Cardiac muscle cell (in vitro differentiated cells and primary cell): ENCODE data around the gene GNPDA1. TPM values are rescaled to one million over a fixed set of nuclear protein-coding genes. Genes with fewer than 3 reads are reported as not detected.

Experiments used
- DNase-seq, 2 donors: peaks; one replicate each; pipeline versions ENCODE4 v3.0.0 to v3.0.0-alpha.2; 2010 to 2017; ENCODE audit warnings: low read depth in 1 of 2, low spot score in 1 of 2
- H3K27ac ChIP-seq: fragments of 200-600 bp; sonication (generic); 2 replicates; pipeline ENCODE4 v1.5.1; 2016
- H3K27me3 ChIP-seq: fragments of 200-600 bp; sonication (generic); 2 replicates; pipeline ENCODE4 v1.6.0; 2016; ENCODE audit warnings: control low read depth
- H3K36me3 ChIP-seq: fragments of 200-600 bp; sonication (generic); 2 replicates; pipeline ENCODE4 v1.5.1; 2016; ENCODE audit warnings: control low read depth
- H3K4me1 ChIP-seq: fragments of 200-600 bp; sonication (generic); 2 replicates; pipeline ENCODE4 v1.8.1; 2017; ENCODE audit warnings: low read depth, mild to moderate bottlenecking, mixed run types
- H3K4me3 ChIP-seq: fragments of 200-600 bp; sonication (generic); 2 replicates; pipeline ENCODE4 v1.5.1; 2016; ENCODE audit warnings: mild to moderate bottlenecking
- H3K9me3 ChIP-seq: fragments of 200-600 bp; sonication (generic); 2 replicates; pipeline ENCODE4 v1.5.1; 2017; ENCODE audit warnings: low read depth, mild to moderate bottlenecking, control low read depth
- CTCF ChIP-seq: IDR thresholded peaks from 2 replicates; pipeline ENCODE4 v1.5.1; 2012; ENCODE audit warnings: low read depth, mild to moderate bottlenecking, low read length
- polyA plus RNA-seq: library from polyadenylated mRNA; unstranded; fragments of >200 nt; fragmentation: Nextera tagmentation; extraction: Ambion mirVana; gene quantifications from 2 replicates; pipeline ENCODE4 v1.2.1, GENCODE V29; 2016
- total RNA-seq: library from RNA; depleted of rRNA; stranded (reverse); fragments of >200 nt; gene quantifications from 2 replicates; pipeline ENCODE4 v1.2.3, GENCODE V29; 2016

Gene GNPDA1
- total RNA-seq: 25.8 and 40.6 TPM in 2 replicates
- 47.6 and 67.7 TPM in 2 replicates for polyA plus RNA-seq

- Histone ChIP-seq H3K9me3 (no peaks in the 10 kb centered on the region), H3K36me3 (no peaks in the 10 kb centered on the region), H3K4me3 (peak within 1 kb of the TSS; percentile 59), H3K27ac (peak within 1 kb of the TSS; percentile 57), H3K4me1 (peaks cover 4% of the 10 kb centered on the region), H3K27me3 (no peaks in the 10 kb centered on the region)
- no peak for TF ChIP-seq CTCF
- DNase-seq: peak; percentile 80 to 89
Measured at GRCh38 chr5:142012792-142013388, at the start of gene GNPDA1. Gene GNPDA1 (minus strand): TSS chr5:142013027. CDS start chr5:142012035, 992 bp downstream.

GRCh38 chr5:142059304-142059940 lies 46.6 kb upstream of the GNPDA1 start:
- Histone ChIP-seq H3K27ac (no peak overlapping the region), H3K9me3 (no peaks in the 10 kb centered on the region), H3K4me1 (peaks cover 14% of the 10 kb centered on the region), H3K27me3 (no peaks in the 10 kb centered on the region), H3K36me3 (no peaks in the 10 kb centered on the region), H3K4me3 (no peak overlapping the region)
- DNase-seq: peak; percentile 23 to 53
- TF ChIP-seq CTCF: peak; percentile 20

GRCh38 chr5:142057697-142058056 lies 44.9 kb upstream of the GNPDA1 start:
- DNase-seq: no peak
- Histone ChIP-seq H3K4me3 (no peak overlapping the region), H3K27ac (no peak overlapping the region), H3K4me1 (peaks cover 19% of the 10 kb centered on the region), H3K36me3 (no peaks in the 10 kb centered on the region), H3K27me3 (no peaks in the 10 kb centered on the region), H3K9me3 (no peaks in the 10 kb centered on the region)
- no peak for TF ChIP-seq CTCF

GRCh38 chr5:142056816-142057696 lies 44.2 kb upstream of the GNPDA1 start:
- TF ChIP-seq CTCF: no peak
- Histone ChIP-seq H3K27ac (no peak overlapping the region), H3K9me3 (no peaks in the 10 kb centered on the region), H3K27me3 (no peaks in the 10 kb centered on the region), H3K36me3 (no peaks in the 10 kb centered on the region), H3K4me3 (no peak overlapping the region), H3K4me1 (peaks cover 19% of the 10 kb centered on the region)
- DNase-seq: no peak

- H3K4me3 ChIP-seq: no peak overlapping the region
- DNase-seq: no peak
- no peak for TF ChIP-seq CTCF
- H3K27me3 ChIP-seq: no peaks in the 10 kb centered on the region
- H3K9me3 ChIP-seq: no peaks in the 10 kb centered on the region
- peaks cover 19% of the 10 kb centered on the region for H3K4me1 ChIP-seq
- H3K36me3 ChIP-seq: no peaks in the 10 kb centered on the region
- H3K27ac ChIP-seq: no peak overlapping the region
Measured at GRCh38 chr5:142055301-142055700, 42.5 kb upstream of the GNPDA1 start.
